H9 (cell line): ENCODE results near the gene COL23A1. TPM values are rescaled to one million over a fixed set of nuclear protein-coding genes. Genes with fewer than 3 reads are reported as not detected.
A peak's percentile ranks its signal among the peaks of the same experiment; 100 is the strongest.

ENCODE experiments used
- DNase-seq: peaks from one replicate; pipeline ENCODE4 v3.0.0-alpha.2; 2017
- H2AFZ ChIP-seq: one replicate; pipeline ENCODE4 v1.6.1; 2013; ENCODE audit warnings: mild to moderate bottlenecking, low read length, control low read depth, moderate library complexity
- H2AK5ac ChIP-seq: 2 replicates; pipeline ENCODE4 v1.6.1; 2013; ENCODE audit warnings: low read length, control low read depth, mixed read lengths; ENCODE audit not compliant: insufficient read length
- H2BK120ac ChIP-seq: one replicate; pipeline ENCODE4 v1.6.1; 2013; ENCODE audit warnings: low read depth, mild to moderate bottlenecking, low read length, control low read depth, inconsistent platforms; ENCODE audit not compliant: poor library complexity, severe bottlenecking
- H2BK12ac ChIP-seq: 2 replicates; pipeline ENCODE4 v1.6.1; 2013; ENCODE audit warnings: low read length, control low read depth, mixed read lengths, low read depth; ENCODE audit not compliant: insufficient read length
- H2BK15ac ChIP-seq: 2 replicates; pipeline ENCODE4 v1.6.1; 2013; ENCODE audit warnings: low read depth, low read length, control low read depth
- H2BK20ac ChIP-seq: one replicate; pipeline ENCODE4 v1.6.1; 2013; ENCODE audit warnings: low read depth, mild to moderate bottlenecking, low read length, control low read depth, inconsistent platforms; ENCODE audit not compliant: poor library complexity, severe bottlenecking
- H2BK5ac ChIP-seq: 2 replicates; pipeline ENCODE4 v1.6.1; 2013; ENCODE audit warnings: low read length, control low read depth, mixed read lengths; ENCODE audit not compliant: insufficient read length
- H3K14ac ChIP-seq: 2 replicates; pipeline ENCODE4 v1.6.1; 2013; ENCODE audit warnings: low read length, control low read depth; ENCODE audit not compliant: insufficient read depth
- H3K18ac ChIP-seq: 2 replicates; pipeline ENCODE4 v1.6.1; 2013; ENCODE audit warnings: low read depth, mild to moderate bottlenecking, mixed read lengths, low read length, control low read depth; ENCODE audit not compliant: insufficient read length
- H3K23ac ChIP-seq: 2 replicates; pipeline ENCODE4 v1.6.1; 2013; ENCODE audit warnings: low read length, control low read depth, mixed read lengths, low read depth; ENCODE audit not compliant: insufficient read length
- H3K23me2 ChIP-seq: 2 replicates; pipeline ENCODE4 v1.6.1; 2013; ENCODE audit warnings: low read depth, mild to moderate bottlenecking, mixed read lengths, low read length, control low read depth; ENCODE audit not compliant: insufficient read length, poor library complexity, severe bottlenecking
- H3K27ac ChIP-seq: 2 replicates; pipeline ENCODE4 v1.5.1; 2013; ENCODE audit warnings: low read length, control low read depth, mixed read lengths, low read depth; ENCODE audit not compliant: insufficient read length
- H3K27me3 ChIP-seq: 2 replicates; pipeline ENCODE4 v1.6.1; 2013; ENCODE audit warnings: low read length, control low read depth, inconsistent platforms; ENCODE audit not compliant: insufficient read depth
- H3K4ac ChIP-seq: 2 replicates; pipeline ENCODE4 v1.6.1; 2013; ENCODE audit warnings: low read depth, mild to moderate bottlenecking, control low read depth, inconsistent platforms, low read length, moderate library complexity
- H3K4me1 ChIP-seq: 2 replicates; pipeline ENCODE4 v1.6.1; 2013; ENCODE audit warnings: low read length, control low read depth, inconsistent platforms; ENCODE audit not compliant: insufficient read depth
- H3K4me2 ChIP-seq: 2 replicates; pipeline ENCODE4 v1.6.1; 2013; ENCODE audit warnings: low read length, control low read depth, mixed read lengths; ENCODE audit not compliant: insufficient read length, insufficient read depth
- H3K56ac ChIP-seq: 2 replicates; pipeline ENCODE4 v1.6.1; 2013; ENCODE audit warnings: low read depth, mild to moderate bottlenecking, mixed read lengths, low read length, control low read depth; ENCODE audit not compliant: insufficient read length
- H3K79me1 ChIP-seq: 2 replicates; pipeline ENCODE4 v1.6.1; 2013; ENCODE audit warnings: low read depth, mild to moderate bottlenecking, moderate library complexity, low read length, control low read depth, inconsistent platforms; ENCODE audit not compliant: insufficient read depth, poor library complexity, severe bottlenecking
- H3K79me2 ChIP-seq: 2 replicates; pipeline ENCODE4 v1.6.1; 2013; ENCODE audit warnings: low read length, control low read depth, inconsistent platforms; ENCODE audit not compliant: insufficient read depth
- H3K9ac ChIP-seq: 2 replicates; pipeline ENCODE4 v1.6.1; 2013; ENCODE audit warnings: low read length, control low read depth, mixed read lengths; ENCODE audit not compliant: insufficient read length; ENCODE audit errors: extremely low read depth
- H3K9me3 ChIP-seq: one replicate; pipeline ENCODE4 v1.6.1; 2013; ENCODE audit warnings: low read depth, low read length, inconsistent platforms; ENCODE audit not compliant: control insufficient read depth
- H3T11ph ChIP-seq: one replicate; pipeline ENCODE4 v1.6.1; 2013; ENCODE audit warnings: mild to moderate bottlenecking, low read length, control low read depth, inconsistent platforms
- H4K20me1 ChIP-seq: one replicate; pipeline ENCODE4 v1.6.1; 2013; ENCODE audit not compliant: control insufficient read depth, insufficient read length, insufficient read depth
- H4K5ac ChIP-seq: 2 replicates; pipeline ENCODE4 v1.6.1; 2013; ENCODE audit warnings: low read depth, mild to moderate bottlenecking, mixed read lengths, low read length, control low read depth; ENCODE audit not compliant: insufficient read length
- H4K8ac ChIP-seq: replicated peaks from 2 replicates; pipeline ENCODE4 v1.6.1; 2013; ENCODE audit warnings: low read length, control low read depth, mixed read lengths, low read depth; ENCODE audit not compliant: insufficient read length
- H4K91ac ChIP-seq: 2 replicates; pipeline ENCODE4 v1.6.1; 2013; ENCODE audit warnings: low read depth, mild to moderate bottlenecking, moderate library complexity, mixed read lengths, low read length, control low read depth; ENCODE audit not compliant: insufficient read length
- H3K27ac Mint-ChIP-seq, 3 experiments: 2 replicates in 2 of 3; 3 replicates in 1 of 3; pipeline ENCODE4 v1.8.0; 2020 to 2021; ENCODE audit warnings: mixed read lengths in 3 of 3, mild to moderate bottlenecking in 1 of 3, moderate library complexity in 1 of 3
- H3K27me3 Mint-ChIP-seq: 2 replicates; pipeline ENCODE4 v1.8.0; 2021; ENCODE audit warnings: low read depth, mild to moderate bottlenecking, moderate library complexity, mixed read lengths
- H3K36me3 Mint-ChIP-seq, 3 experiments: 2 replicates in 2 of 3; 3 replicates in 1 of 3; pipeline ENCODE4 v1.8.0; 2020 to 2021; ENCODE audit warnings: low read depth in 3 of 3, mixed read lengths in 3 of 3; ENCODE audit not compliant: insufficient read depth in 1 of 3
- H3K4me1 Mint-ChIP-seq, 2 experiments: 2 replicates each; pipeline ENCODE4 v1.8.0; 2020; ENCODE audit warnings: mixed read lengths in 2 of 2
- H3K4me3 Mint-ChIP-seq, 2 experiments: 2 replicates in 1 of 2; 3 replicates in 1 of 2; pipeline ENCODE4 v1.8.0; 2020 to 2021; ENCODE audit warnings: mild to moderate bottlenecking in 2 of 2, mixed read lengths in 2 of 2, moderate library complexity in 1 of 2
- H3K9me3 Mint-ChIP-seq, 2 experiments: 2 replicates in 1 of 2; 3 replicates in 1 of 2; pipeline ENCODE4 v1.8.0; 2020; ENCODE audit warnings: mild to moderate bottlenecking in 2 of 2, mixed read lengths in 2 of 2, moderate library complexity in 1 of 2
- CTCF ChIP-seq: fragments of 200-600 bp; sonication (generic); conservative IDR thresholded peaks from 3 replicates; pipeline ENCODE4 v1.8.0; 2021; ENCODE audit warnings: antibody characterized with exemption, mild to moderate bottlenecking
- WGBS: extraction: QIAGEN DNeasy Blood & Tissue Kit; methylation state at CpG from one replicate; pipeline ENCODE4 v1.1.7; 2013; ENCODE audit warnings: missing lambda C conversion rate, low lambda C conversion rate, mixed read lengths; ENCODE audit not compliant: insufficient read length; ENCODE audit errors: extremely low coverage; 5-methylcytosine and 5-hydroxymethylcytosine counted together
- total RNA-seq: library from RNA; stranded (reverse); gene quantifications from 2 replicates; pipeline ENCODE4 v1.2.1, GENCODE V29; 2021

Gene COL23A1
- total RNA-seq, 1 experiment from 2014 or later: 2.6 TPM

GRCh38 chr5:178335302-178336030 is 254.7 kb downstream of the COL23A1 start:
- Histone ChIP-seq H3K79me1 (no peaks in the 10 kb centered on the region), H2BK120ac (no peak overlapping the region), H3K27ac (no peak overlapping the region), H3K9ac (no peak overlapping the region), H3K4ac (no peak overlapping the region), H3K4me2 (no peak overlapping the region), H3K79me2 (no peaks in the 10 kb centered on the region), H3K56ac (no peak overlapping the region), H3K14ac (no peak overlapping the region), H2BK20ac (no peak overlapping the region), H4K91ac (no peak overlapping the region), H4K20me1 (no peaks in the 10 kb centered on the region), H3K23me2 (no peaks in the 10 kb centered on the region), H3T11ph (no peak overlapping the region), H3K9me3 (no peaks in the 10 kb centered on the region), H3K4me1 (0 out of 2 replicates have a peak, but pooled peaks cover 2% of the 10 kb centered on the region), H2AK5ac (no peak overlapping the region), H4K8ac (no peak overlapping the region), H3K23ac (no peak overlapping the region), H2AFZ (no peak overlapping the region), H3K27me3 (no peaks in the 10 kb centered on the region), H2BK12ac (no peak overlapping the region), H4K5ac (no peak overlapping the region), H3K18ac (no peak overlapping the region), H2BK15ac (no peak overlapping the region; the same call in 1 of the 2 replicates), H2BK5ac (no peak overlapping the region)
- H3K4me1 Mint-ChIP-seq: peaks cover 10 to 17% of the 10 kb centered on the region in 2 experiments
- WGBS: no CpG with 5 or more reads among the region's 8 CpGs
- no peaks in the 10 kb centered on the region for H3K9me3 Mint-ChIP-seq
- TF ChIP-seq CTCF: no peak
- H3K27ac Mint-ChIP-seq: peak overlapping the region in 1 of 3 experiments; percentile 59; a peak in 1 of 7 replicates
- H3K36me3 Mint-ChIP-seq: no peaks in the 10 kb centered on the region
- H3K4me3 Mint-ChIP-seq: no peak overlapping the region
- H3K27me3 Mint-ChIP-seq: no peaks in the 10 kb centered on the region
- no peak for DNase-seq
